GM12872 (cell line): Measurements from ENCODE around the gene PEX26.

Experiments
- CTCF ChIP-seq: IDR thresholded peaks from 3 replicates; pipeline ENCODE4 v1.5.1; 2011; ENCODE audit warnings: low read depth, mild to moderate bottlenecking, low read length, moderate library complexity; ENCODE audit not compliant: insufficient read depth

PEX26 gene

DNA sequence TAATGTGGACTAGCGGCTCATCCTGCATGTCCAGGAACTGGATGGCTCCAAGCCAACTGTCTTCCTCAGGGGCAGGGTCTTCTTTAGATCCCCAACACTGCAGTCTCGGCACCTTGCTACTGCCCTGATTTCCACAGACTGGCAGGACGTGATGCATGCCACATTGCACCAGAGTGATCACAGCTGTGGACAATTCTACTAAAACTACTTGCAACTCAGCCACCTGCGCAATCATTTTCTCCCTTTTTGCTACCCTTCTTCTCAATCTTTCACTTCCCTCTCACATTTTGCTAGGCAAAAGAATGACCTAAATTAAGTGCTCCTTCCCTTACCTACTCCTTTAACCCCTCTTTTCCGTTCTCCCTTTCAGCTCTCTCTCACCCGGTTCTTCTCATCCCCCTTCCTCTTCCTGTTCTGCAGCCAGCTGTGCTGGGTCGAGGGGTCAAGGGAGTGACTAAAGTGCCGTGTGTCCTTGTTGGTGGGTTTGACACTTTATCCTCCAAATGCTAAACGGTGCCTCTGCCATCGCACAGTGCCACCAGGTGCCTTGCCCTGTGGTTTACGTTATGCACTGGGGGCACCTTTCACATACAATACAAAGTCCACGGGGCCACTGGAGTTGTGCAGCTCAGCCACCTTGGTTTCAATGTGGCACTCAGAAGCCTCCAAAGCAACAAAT, 11.5 kb upstream of the PEX26 start:
- no peak for TF ChIP-seq CTCF

DNA sequence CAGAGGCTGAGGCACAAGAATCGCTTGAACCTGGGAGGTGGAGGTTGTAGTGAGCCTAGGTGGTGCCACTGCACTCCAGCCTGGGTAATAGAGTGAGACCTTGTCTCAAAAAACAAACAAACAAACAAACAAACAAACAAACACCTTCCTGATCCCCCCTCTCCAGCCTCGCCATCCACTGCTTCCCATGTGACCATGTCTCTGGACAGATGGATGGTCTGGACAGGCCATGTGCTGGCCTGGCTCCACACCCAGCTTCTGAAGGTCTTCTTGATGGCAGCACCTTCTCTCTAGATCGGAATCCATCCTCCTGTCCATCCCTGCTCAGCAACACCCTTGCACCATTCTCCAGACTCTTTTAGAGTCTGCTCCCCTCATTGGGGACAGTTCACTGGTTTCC, 10.7 kb upstream of the PEX26 start:
- TF ChIP-seq CTCF, result no peak

- TF ChIP-seq CTCF, result no peak
Observed at GRCh38 chr22:18067548-18068341, 10.0 kb upstream of the PEX26 start.

DNA sequence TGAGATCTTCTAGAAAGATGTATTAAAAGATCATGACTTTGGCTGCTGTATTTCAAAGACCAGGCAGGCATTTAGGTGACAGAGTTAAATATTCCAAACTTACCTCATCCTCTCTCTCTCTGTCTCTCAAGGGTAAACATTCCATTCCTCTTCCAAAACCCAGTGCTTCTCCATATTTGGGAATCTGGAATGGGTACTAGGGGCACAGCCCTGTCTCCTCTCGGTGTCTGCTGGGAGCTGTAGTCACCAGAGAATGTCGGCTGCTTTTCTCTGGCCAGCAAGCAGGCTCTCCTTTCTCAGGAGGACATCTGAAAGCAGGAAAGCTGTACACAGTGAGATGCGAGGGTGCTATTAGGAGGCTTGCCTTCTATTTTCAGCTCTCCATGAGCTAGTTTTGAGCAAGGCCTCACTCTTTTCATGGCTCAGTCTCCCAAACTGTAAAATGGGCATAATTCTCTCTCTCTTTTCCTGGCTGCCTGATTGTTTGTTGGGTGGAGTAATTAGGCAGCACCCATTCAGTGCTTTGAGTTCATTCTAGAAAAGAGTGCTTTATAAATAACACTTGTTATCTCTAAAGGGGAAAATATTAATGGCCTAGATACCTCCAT, 9.3 kb upstream of the PEX26 start:
- TF ChIP-seq CTCF, result no peak

GRCh38 chr22:18069041-18069440, 8.7 kb upstream of the PEX26 start:
- TF ChIP-seq CTCF, result no peak

DNA sequence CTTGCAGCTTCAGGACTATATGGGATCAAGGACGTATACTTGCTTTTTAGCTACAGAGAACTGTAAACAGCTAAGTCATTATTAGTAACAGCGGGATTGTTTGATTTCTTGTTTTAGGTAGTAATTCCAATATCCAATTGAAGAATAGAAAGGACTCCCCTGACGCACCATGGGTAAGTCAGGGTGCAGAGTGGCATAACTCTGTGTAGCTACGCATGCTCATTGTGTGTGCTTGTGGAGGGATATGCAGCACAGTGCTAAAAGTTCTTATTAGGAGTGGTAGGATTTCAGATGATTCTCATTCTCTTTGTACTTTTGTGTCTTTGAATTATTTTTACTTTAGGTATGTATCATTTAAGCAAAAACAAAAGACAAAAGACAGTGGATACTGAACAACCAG, 7.7 kb upstream of the PEX26 start:
- TF ChIP-seq CTCF, result no peak

GRCh38 chr22:18070556-18071306, 7.1 kb upstream of the PEX26 start:
- TF ChIP-seq CTCF, result peak; percentile 55
